Epithelial cell of proximal tubule (primary cell): ENCODE results near the gene GPRC5B. TPM values are rescaled to one million over a fixed set of nuclear protein-coding genes. Genes with fewer than 3 reads are reported as not detected.

ENCODE experiments used
- DNase-seq: peaks from one replicate; pipeline ENCODE4 v3.0.0-alpha.2; 2011; ENCODE audit warnings: low read depth
- H3K4me3 ChIP-seq: 2 replicates; pipeline ENCODE4 v1.5.1; 2011; ENCODE audit warnings: low read depth, mild to moderate bottlenecking, low read length
- CTCF ChIP-seq: conservative IDR thresholded peaks from 2 replicates; pipeline ENCODE4 v1.5.1; 2012; ENCODE audit warnings: low read depth, mild to moderate bottlenecking, low read length
- total RNA-seq: library from RNA; depleted of rRNA; stranded (reverse); fragments of >200 nt; gene quantifications from 2 replicates; pipeline ENCODE4 v1.2.3, GENCODE V29; 2015

The GPRC5B gene
- total RNA-seq, 1 donor from 2014 or later: 9.9 TPM

- no peak for DNase-seq
Observed at GRCh38 chr16:19842426-19843157, 42.1 kb downstream of the GPRC5B start.

GRCh38 chr16:19841184-19841583, 43.5 kb downstream of the GPRC5B start:
- no peak for TF ChIP-seq CTCF
- DNase-seq: no peak
- H3K4me3 ChIP-seq: no peak overlapping the region

More at GRCh38 chr16:19842426-19843157, 42.1 kb downstream of the GPRC5B start:
- no peak overlapping the region for H3K4me3 ChIP-seq
- TF ChIP-seq CTCF: no peak

GRCh38 chr16:19840524-19841110, 44.0 kb downstream of the GPRC5B start:
- H3K4me3 ChIP-seq: no peak overlapping the region
- no peak for DNase-seq
- TF ChIP-seq CTCF: no peak

GRCh38 chr16:19837984-19838707, 46.5 kb downstream of the GPRC5B start:
- TF ChIP-seq CTCF: no peak
- no peak for DNase-seq
- no peak overlapping the region for H3K4me3 ChIP-seq

- no peak for DNase-seq
- H3K4me3 ChIP-seq: no peak overlapping the region
- no peak for TF ChIP-seq CTCF
Observed at GRCh38 chr16:19837331-19837980, 47.2 kb downstream of the GPRC5B start.

- H3K4me3 ChIP-seq: no peak overlapping the region
- no peak for DNase-seq
- TF ChIP-seq CTCF: no peak
Observed at GRCh38 chr16:19835968-19836421, 48.7 kb downstream of the GPRC5B start.
